HL-60 (cell line): Measurements from ENCODE around the gene ADRB1.

ENCODE experiments used
- DNase-seq, 2 experiments: peaks; one replicate each; pipeline ENCODE4 v3.0.0-alpha.2; 2010 to 2020; ENCODE audit warnings: low read depth in 1 of 2, low spot score in 1 of 2
- H3K27ac ChIP-seq: fragments of 250-450 bp; sonication (Bioruptor Pico); replicated peaks from 2 replicates; pipeline ENCODE4 v1.5.1; 2020; ENCODE audit warnings: mild to moderate bottlenecking, moderate library complexity
- H3K27me3 ChIP-seq: fragments of 250-450 bp; sonication (Bioruptor Pico); 2 replicates; pipeline ENCODE4 v1.5.1; 2021; ENCODE audit warnings: mild to moderate bottlenecking, moderate library complexity; ENCODE audit not compliant: insufficient read depth, poor library complexity, severe bottlenecking
- H3K4me3 ChIP-seq: replicated peaks from 2 replicates; pipeline ENCODE4 v1.5.1; 2011; ENCODE audit warnings: mild to moderate bottlenecking, control low read depth, low read length; ENCODE audit not compliant: insufficient read depth
- CTCF ChIP-seq: IDR thresholded peaks from one replicate; pipeline ENCODE4 v1.5.1; 2011; ENCODE audit warnings: low read length, control low read depth, inconsistent platforms; ENCODE audit not compliant: insufficient read depth
- GABPA ChIP-seq: IDR thresholded peaks from 2 replicates; pipeline ENCODE4 v1.6.1; 2012; ENCODE audit warnings: low read depth
- POLR2AphosphoS5 ChIP-seq: IDR thresholded peaks from 2 replicates; pipeline ENCODE4 v1.6.1; 2012; ENCODE audit warnings: low read depth
- REST ChIP-seq: IDR thresholded peaks from 2 replicates; pipeline ENCODE4 v1.6.1; 2012; ENCODE audit warnings: low read depth; ENCODE audit not compliant: insufficient replicate concordance
- SPI1 ChIP-seq: IDR thresholded peaks from 2 replicates; pipeline ENCODE4 v1.6.1; 2012; ENCODE audit warnings: low read depth, mild to moderate bottlenecking, borderline replicate concordance

Gene ADRB1

GRCh38 chr10:114064151-114065048 lies 20.7 kb downstream of the ADRB1 start:
- no peak for TF ChIP-seq CTCF
- TF ChIP-seq POLR2AphosphoS5, result no peak
- TF ChIP-seq GABPA, result no peak
- no peak for TF ChIP-seq SPI1
- TF ChIP-seq REST, result no peak
- DNase-seq, result no peak
- no peak overlapping the region for H3K27ac ChIP-seq
- no peak overlapping the region for H3K4me3 ChIP-seq
- no peaks in the 10 kb centered on the region for H3K27me3 ChIP-seq

GRCh38 chr10:114065049-114065435 lies 21.4 kb downstream of the ADRB1 start:
- no peak for DNase-seq
- H3K4me3 ChIP-seq, result no peak overlapping the region
- H3K27me3 ChIP-seq, result no peaks in the 10 kb centered on the region
- H3K27ac ChIP-seq, result no peak overlapping the region
- TF ChIP-seq REST, result no peak
- no peak for TF ChIP-seq CTCF
- TF ChIP-seq POLR2AphosphoS5, result no peak
- TF ChIP-seq GABPA, result no peak
- TF ChIP-seq SPI1, result no peak

- no peak overlapping the region for H3K27ac ChIP-seq
- TF ChIP-seq REST (no peak), SPI1 (no peak), POLR2AphosphoS5 (no peak), CTCF (no peak), GABPA (no peak)
- H3K4me3 ChIP-seq, result no peak overlapping the region
- H3K27me3 ChIP-seq, result no peaks in the 10 kb centered on the region
- no peak for DNase-seq
Observed at GRCh38 chr10:114068054-114068707, 24.5 kb downstream of the ADRB1 start.
